Measurements from ENCODE around the gene ADCYAP1R1.

The ADCYAP1R1 gene

DNA sequence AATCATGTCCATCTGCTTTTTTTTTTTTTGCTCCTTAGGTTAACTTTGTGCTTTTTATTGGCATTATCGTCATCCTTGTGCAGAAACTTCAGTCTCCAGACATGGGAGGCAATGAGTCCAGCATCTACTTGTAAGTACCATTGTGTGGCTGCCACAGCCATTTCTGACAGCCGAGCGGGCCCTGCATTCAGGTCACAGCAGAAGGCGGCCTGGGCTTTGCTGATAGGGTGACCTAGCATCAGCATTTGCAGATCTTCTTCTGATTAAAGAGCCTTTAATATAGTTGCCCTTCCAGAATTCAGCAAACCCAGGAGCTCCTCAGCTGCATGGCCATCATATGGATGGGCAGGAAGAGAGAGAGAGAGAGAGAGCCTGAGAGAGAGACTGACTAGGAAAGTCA is 40.5 kb downstream of the ADCYAP1R1 start:
- DNase-seq: no peak

DNA sequence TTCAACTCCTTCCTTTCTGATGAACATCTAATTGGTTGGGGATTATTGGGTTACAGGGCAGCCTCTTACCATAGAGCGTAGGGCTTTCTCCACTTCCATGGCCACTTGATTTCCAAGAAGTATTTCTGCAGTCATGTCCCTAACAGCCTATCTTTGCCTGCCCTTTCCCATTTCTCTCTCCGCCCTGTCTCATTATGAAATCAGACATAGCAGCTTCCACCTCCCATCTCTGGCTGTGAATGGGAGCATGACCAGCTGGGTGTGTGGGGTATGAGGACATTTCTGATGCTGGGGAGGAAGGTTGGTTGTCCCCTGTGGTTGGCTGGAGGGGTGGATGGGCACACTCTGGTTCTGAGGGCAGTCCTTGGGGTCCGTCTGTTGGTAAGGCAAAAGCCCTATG is 41.2 kb downstream of the ADCYAP1R1 start:
- DNase-seq: no peak

DNA sequence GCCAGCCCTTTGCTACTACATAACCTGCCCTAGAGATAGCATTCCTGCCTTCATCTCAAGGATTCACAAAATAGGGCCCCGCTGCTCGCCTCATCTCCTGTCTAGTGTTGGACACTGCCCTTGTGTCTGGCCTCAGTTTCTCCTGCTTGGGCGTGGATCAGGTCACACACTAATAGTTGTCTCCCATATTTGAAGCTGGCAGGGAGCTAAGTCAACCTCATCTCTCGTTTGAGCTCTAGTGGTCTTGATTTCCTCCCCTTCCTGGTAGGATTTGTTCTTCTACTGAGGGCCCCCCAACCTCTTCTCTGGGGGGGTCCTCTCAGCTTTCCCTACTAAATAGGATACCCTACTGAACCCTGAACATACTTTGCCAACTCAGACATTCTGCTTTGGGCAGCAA is 42.2 kb downstream of the ADCYAP1R1 start:
- DNase-seq: no peak

DNA sequence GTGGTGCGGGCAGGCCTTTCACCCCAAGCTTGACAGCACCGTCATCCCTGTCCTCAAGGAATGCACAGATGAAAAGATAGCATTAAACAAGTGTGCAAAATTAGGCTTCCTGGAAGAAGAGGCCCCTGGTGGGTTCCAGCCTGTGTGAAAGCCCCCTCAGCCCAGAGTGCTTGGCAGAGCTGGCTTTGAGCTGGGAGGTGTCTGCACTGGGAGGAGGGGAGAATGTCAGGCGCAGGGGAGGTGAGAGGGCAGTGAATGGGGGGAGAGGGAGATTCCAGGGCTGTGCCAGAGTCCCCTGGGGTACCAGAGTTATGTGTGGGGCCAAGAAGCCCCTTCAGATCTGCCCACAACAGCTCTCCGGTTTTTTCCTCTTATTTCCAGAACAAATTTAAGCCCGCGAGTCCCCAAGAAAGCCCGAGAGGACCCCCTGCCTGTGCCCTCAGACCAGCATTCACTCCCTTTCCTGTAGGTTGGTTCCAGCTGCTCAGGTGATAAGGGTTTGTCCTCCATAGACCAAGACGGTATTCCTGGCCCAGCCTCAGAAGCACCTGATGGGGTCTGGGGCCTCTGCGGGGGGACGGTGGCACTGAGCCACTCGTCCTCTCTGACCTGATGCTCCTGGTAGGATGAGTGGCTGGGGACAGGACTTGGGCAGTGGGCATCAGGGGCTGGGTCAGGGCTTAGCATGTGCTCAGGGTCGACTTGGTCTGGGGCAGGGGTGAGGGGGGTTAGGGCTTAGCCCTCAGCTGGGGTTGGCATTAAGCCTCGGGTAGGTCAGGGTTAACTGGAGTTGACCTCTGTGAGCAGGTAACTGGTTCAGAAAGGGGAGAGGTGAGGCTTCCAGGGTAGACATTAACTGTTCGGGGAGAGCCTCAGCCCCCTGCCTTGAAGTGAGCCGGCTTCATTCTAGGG is 43.4 kb downstream of the ADCYAP1R1 start:
- DNase-seq: no peak

DNA sequence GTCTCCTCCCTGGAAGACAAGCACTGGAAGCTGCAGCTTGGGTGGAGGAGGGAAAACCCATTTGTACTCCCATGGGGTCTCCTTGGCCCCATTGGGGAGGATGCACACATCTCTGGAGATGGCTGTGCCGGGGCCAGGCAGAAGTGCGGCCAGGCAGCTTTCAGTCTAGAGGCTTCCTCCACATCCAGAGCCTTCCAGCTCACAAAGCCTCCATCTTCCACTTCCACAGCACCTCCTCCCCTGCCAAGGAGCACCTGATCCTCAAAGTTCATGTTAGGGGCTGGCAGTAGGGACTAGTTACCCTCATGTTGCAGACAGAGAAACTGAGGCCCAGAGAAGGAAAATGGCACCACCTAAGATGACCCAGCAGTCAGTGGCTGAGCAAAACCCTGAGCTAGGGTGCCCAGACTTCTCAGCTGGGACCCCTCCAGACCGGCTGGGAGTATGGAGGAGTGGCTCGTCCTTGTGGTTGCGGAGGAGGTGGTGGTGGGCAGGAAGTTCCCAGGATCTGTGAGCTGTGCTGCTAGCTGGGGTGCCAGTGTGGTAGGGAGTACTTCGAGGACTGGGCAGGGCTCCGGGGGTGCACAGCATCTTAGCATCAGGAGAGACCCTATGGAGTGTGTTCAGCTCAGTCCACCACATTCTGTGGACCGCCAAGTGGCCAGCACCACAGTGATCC is 44.2 kb downstream of the ADCYAP1R1 start:
- DNase-seq: no peak

DNA sequence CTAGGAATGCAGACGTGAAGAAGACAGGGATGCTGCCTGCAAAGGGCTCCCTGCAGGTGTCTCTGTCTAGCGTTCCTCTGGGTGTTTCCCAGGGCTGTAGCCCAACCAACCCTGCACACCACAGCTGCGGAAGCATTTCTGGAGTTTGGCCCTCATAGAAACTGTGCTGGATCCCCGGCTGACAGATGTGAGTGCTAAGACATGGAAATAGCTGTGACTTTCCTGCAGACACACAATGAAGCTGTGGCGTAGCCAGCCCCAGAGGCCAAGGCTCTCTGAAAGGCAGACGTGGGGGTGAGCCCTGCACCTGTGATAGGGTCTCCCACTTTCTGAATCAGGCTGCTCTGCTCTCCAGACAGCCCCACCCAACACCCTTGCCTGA is 44.8 kb downstream of the ADCYAP1R1 start:
- no peak for DNase-seq

DNA sequence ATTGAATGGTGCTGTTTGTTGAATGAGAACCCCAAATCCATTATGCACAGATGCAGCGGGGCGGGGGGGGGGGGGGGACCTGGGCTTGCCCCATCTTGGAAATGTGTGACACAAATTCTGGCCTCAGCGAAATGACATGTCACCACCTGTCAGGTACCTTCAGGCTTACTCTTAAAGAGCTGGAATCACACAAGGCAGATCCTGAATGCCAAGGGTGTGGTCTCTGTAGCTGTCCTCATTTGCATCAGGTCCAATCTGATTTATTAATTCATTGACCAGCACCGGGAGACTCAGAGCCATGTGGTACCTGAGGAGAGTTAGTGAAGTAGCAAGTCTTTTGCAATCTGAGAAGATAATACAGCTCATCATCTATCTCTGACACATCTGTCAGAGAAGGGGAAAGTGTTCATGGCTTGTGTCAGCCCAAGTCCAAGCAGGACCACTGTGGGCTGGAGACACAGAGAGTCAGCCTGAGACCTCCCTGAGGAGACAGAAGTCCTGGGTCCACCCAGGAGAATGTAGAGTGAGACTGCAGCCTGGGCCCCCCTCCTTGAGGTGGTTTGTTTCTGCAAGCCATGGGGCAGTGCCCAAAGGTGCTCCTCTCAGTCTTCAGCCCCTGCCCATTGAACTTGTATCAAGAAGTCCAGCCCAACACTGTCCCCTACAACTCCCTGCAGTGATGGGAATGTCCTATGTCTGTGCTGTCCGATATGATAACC is 46.7 kb downstream of the ADCYAP1R1 start:
- DNase-seq: no peak

DNA sequence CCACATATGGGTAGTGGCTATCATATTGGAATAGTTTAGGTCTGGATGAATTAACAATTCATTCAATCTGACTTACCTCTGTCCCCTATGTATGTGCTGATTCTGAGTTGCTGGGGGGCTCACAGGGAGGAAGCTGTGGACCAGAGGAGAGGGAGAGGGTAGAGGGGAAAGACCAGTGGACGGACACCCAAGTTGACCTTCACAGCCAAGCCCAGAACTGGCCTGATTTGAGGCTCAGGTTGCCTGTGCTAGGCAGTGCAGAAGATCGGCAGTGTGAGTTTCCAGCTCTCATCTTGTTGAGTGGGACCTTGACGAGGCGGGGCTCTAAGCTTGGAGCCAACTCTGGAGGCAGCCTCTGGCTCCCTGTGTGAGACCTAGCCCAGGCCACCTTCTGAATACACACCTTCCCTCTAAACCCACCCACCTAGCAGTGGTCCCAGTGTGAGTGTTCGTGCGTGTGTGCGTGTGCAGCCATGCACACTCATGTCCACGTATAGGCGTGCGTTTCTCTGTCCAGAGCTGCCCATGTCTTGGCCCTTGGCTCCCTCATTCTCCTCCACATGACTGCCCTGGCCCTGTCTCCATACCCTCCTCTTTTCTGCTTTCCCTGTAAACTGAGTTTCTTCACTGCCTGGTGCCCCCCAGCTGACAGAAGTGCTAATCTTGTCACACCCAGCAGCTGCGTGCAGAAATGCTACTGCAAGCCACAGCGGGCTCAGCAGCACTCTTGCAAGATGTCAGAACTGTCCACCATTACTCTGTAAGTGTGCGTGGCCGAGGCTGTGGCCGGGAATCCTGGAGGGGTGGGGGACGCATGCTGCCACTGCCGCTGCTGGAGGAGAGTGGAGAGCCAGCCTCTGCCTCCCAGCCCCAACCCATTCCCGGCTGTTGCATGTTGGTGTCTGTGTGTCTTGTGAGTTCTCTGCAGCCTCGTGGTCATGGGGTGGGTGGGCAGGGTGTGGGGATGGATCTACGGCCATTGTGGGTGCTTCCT is 47.6 kb downstream of the ADCYAP1R1 start:
- no peak for DNase-seq

DNA sequence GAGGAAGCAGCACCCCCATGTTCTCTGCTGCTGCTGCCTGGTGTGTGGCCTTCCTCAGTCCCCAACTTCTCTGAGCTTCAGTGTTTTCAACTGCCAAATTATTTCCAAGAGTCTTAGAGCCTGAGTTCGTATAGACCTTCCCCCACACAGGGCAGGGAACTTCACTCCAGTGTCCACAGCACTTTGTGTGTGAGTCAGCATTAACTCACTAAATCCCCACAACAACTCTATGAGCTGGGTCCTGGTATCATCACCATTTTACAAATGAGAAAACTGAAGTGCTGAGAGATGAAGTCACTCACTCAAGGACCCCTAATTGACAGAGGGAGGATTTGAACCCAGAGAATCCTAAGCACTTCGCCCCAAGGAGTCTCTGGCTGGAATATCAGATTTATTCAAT is 48.3 kb downstream of the ADCYAP1R1 start:
- DNase-seq: no peak

DNA sequence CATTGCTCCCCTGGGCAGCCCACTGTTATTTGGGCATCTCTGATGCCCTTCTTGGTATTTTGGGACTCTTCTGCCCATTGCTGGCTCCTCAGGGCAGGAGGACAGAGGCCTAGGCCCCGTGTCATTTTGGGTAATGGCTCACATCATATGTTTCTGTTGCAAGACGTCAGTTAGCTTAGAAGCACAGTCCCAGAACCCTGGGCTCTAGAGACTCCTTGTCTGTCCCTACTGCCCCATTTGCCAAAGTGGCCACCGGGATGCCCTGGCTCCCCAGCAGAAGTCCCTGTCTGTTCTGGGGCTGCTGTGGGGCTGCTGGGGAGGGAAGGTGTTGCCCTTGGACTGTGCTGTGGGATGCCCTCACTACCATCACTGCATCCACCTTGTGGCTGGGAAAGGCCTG is 48.8 kb downstream of the ADCYAP1R1 start:
- DNase-seq: no peak

DNA sequence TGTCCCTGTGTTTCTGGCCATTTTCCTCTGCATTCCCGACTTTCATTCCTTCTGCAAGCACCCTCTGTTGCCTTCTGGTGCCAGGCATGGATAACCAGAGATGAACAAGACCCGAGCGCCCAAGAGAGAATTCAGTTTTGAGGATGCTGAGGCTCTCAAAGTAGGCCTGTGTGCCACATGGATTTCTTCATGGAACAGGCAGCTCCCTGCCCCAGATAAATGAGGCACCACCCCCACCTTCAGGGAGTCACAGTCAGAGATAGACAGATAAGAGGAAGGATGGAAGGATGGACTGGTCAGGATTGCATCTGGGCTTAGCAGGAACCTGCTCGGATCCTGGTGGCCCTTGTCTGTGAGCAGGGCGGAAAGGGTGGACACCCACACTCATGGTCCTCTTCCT is 49.4 kb downstream of the ADCYAP1R1 start:
- no peak for DNase-seq

DNA sequence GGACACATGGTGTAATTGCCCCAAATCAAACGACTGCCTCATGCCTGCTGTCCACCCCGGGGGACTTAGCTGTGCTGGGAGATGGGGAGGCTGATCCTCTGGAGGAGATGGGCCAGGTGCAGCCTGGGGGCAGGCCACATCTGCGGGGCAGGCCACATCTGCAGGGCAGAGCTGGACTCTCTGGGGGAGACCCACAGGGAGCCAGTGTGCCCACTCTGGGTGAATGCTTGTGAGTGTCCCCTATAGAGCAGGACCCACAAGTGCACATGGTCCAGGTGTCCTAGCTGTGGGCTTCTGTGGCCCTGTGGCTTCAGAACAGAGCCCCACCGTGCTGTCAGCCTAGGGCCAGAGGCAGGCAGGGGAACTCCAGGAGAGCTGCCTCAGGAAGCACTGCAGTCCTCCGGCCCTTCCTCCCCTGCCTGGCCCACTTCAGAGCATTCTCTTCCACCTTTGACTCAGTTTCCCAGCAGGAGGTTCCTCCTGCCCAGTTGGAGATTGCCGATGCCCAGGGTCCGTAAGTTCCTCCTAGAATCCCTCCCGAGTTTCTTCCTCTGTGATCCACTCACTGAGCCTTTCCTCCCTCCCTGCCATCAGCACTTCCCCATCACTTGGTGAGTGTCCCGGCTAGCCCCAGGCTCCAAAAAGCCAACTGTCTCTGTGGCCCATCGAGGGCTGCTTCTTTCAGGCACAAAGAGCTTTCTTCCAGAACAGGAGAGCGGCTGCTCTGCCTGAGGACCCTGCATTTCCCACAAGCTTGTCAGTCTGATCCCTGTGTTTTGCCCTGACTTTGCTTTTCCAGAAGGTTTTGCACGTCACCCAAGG is 50.3 kb downstream of the ADCYAP1R1 start:
- DNase-seq: no peak

DNA sequence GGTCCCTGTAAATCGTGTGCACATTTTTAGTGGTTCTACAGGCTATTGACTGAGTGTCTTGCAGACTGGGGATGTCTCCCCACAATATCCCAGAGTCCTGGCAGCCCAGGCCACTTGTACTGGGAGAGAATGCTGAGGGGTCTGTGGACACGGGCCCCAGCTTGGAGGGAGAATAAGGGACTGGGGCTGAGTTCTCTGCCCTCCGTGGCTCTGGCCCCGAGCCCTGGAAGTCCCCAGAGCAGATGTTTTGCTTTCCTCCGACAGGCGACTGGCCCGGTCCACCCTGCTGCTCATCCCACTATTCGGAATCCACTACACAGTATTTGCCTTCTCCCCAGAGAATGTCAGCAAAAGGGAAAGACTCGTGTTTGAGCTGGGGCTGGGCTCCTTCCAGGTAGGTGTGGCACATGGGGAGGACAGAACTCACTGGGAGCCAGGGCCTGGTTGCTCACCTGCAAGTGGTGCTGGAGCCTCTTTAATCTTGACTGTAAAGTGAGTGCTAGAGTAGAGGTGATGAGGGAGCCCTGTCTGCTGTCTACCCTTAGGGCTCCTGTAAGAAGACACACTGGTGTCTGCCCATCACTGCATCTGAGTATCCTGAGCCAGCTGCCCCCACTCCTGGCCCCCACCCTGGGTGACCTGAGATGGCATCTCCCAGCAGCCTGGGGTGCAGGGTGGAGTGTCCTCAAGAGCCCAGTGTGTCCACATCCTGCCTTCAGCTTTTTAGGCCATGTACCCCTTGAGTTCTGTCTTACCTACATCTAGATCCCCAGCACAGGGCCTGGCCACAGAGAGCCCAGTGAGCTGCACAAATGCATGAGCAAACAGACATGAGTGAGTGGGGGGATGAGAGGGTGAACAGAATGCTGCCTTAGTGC is 51.1 kb downstream of the ADCYAP1R1 start:
- DNase-seq: no peak

DNA sequence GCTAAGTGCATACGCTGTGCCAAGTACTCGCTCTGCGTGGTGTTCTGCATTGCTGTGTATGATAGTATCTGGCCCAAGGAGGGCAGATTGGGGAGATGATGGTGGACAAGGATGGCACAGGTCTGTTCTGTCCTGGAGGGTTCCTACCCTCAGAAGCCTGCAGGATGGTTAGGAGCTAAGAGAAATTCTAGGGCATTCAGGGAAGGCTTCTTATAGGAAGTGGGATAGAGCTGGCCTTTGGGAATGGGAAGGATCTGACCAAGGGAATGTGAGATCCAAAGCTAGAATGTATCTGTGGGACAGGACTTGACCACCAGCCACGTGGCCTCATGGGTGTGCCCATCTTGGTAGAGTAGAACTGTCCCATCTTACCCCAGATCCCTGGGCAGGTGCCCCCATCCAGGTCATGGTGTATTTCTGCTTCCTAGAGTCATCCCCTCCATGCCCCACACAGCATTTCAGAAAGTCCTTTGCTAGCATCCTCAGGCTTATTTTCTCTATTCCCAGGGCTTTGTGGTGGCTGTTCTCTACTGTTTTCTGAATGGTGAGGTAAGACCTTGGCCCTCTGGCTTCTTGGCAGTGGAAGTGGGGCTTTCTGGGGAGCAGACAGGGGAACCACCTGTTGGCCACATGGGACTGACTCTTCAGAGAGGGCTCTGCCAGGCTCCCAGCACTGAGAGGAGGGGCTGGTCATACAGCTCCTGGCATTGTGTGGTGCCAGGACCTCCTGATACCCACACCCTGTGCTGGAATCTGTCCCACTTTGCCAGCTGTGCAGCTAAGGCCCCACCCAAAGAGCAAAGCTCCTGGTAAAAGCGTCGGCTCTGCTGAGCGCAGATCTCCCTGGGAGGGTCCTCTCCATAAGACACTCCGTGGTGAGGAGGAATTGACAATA is 52.5 kb downstream of the ADCYAP1R1 start:
- no peak for DNase-seq

DNA sequence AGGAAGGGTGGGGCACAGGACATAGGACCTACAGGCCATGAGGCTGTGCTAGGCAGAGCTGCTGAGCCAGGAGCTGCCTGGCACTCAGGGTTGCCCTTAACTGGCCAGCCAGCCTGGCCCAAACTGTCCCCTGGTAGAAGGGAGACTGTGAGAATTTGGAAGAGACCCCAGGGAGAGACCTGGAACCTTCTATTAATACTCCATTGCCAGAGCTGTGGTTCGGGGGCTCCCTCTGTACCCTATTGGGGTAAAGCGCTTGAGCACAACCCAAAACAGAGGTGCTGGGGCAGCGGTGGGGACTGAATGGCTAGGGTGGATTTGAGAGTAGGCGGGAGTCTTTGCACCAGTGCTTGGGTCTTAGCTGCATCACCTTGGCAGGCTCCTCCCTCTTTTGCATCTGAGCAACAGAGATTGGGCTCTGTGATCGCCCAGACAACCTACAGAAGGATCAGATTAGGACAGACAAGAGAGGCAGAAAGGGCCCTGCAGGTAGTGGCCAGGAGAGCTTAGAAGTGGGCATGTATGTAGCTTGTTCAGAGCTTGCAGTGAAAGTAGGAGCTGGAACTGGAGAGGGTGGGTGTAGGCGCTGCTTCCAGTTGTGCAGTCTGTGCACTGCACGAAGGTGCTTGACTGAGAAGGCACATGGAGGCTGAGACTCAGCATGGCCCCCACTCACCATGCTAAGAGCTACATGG is 53.3 kb downstream of the ADCYAP1R1 start:
- no peak for DNase-seq

DNA sequence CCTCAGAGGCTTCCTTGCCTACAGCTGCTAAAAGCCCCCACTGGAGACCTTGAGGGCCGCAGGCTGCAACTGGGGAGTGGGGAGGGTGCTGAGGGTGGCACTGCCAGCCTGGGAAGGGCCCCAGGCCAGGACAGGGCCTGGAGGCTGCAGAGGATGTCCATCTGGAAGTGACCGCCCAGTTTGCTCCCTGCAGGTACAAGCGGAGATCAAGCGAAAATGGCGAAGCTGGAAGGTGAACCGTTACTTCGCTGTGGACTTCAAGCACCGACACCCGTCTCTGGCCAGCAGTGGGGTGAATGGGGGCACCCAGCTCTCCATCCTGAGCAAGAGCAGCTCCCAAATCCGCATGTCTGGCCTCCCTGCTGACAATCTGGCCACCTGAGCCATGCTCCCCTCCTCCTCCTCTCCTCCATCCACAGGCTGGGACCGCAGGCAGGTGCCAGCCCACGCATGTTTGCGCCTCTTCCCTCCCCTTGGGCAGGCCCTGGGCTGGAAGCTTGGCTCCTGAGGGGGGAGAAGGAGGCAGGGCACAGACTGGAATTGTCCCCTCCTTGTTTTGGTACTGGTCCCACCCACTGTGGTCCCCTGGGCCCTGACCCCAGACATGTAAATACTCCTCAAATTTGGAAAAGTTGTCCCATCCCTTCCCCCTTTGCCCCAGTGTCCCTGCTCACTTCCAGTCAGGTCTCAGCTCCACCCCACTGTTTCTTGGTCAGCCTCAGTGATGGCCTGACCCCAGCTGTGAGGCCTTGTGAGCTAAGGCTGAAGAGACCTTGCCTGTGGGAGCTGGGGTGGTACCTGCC is 54.4 kb downstream of the ADCYAP1R1 start:
- no peak for DNase-seq

DNA sequence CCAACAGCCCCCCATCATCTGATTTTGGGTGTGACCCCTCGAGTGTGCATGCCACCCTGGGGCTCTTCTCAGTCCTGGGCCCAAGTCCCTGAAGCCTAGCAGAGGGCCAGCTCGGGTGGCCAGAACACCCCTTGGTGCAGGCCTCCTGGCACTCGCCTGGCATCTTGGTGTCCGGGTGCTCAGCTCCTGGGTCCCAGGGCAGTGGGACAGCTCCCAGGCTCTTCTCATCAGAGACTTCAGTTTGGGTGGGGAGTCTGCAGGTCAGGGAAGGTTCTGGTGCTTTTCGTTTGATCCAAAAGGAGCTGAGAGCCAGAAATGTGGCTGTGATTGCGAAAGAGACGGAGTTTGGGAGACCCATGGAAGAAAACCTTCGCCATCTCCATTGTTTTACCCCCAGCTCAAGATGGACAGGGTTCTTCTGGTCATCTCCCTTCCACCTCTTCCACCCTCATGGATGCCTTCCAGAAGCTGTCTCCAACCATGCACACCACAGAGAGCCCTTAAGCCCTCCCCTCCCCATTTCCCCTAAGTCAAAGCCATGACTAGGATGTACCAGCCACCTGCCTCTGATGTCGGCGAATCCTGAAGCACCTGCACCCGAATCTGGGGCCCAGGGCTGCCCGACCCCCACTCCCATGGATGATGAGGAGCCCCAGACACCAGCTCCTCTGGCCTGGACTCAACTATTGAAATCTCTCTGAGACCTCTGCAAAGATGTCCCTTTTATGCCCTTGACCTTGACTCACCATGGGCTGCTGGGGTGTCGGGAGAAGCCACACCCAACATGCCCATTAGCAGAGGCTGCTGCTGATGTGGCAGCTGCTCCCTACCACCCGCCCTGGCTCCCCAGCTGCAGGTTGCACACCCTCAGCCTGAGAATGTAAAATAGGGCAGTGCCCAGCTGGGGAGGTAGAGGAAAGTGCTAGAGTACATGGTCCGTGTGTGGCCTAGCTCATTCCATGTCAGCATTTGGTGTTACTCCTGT is 55.3 kb downstream of the ADCYAP1R1 start:
- no peak for DNase-seq

Measured in stimulated activated naive CD4-positive, alpha-beta T cell (primary cell).